Liver (tissue), 3 donors: ENCODE results near the gene FUS.

Experiments used
- CTCF ChIP-seq: fragments of 150-350 bp; IDR thresholded peaks from 2 replicates; pipeline ENCODE4 v1.5.1; 2017; ENCODE audit warnings: improper control_type of control experiment, low read depth, low read length; ENCODE audit not compliant: missing input control
- EGR1 ChIP-seq, 2 donors: IDR thresholded peaks; 2 replicates each; pipeline ENCODE4 v1.6.1; 2016 to 2018; ENCODE audit warnings: antibody characterized with exemption in 2 of 2, low read depth in 2 of 2
- GABPA ChIP-seq, 2 donors: IDR thresholded peaks in 1 of 2; conservative IDR thresholded peaks in 1 of 2; 2 replicates each; pipeline ENCODE4 v1.6.1; 2016; ENCODE audit warnings: antibody characterized with exemption in 2 of 2, mild to moderate bottlenecking in 1 of 2, moderate library complexity in 1 of 2
- JUND ChIP-seq, 2 donors: IDR thresholded peaks; 2 replicates each; pipeline ENCODE4 v1.6.1; 2016; ENCODE audit warnings: antibody characterized with exemption in 2 of 2
- MAX ChIP-seq: IDR thresholded peaks from 2 replicates; pipeline ENCODE4 v1.6.1; 2016; ENCODE audit warnings: antibody characterized with exemption
- RAD21 ChIP-seq, 2 donors: IDR thresholded peaks; 2 replicates each; pipeline ENCODE4 v1.6.1; 2016; ENCODE audit warnings: antibody characterized with exemption in 2 of 2, mild to moderate bottlenecking in 2 of 2
- REST ChIP-seq: IDR thresholded peaks from 2 replicates; pipeline ENCODE4 v1.6.1; 2016; ENCODE audit warnings: antibody characterized with exemption, mild to moderate bottlenecking
- SP1 ChIP-seq: IDR thresholded peaks from 2 replicates; pipeline ENCODE4 v1.6.1; 2018; ENCODE audit warnings: antibody characterized with exemption, mild to moderate bottlenecking
- TAF1 ChIP-seq: conservative IDR thresholded peaks from 2 replicates; pipeline ENCODE4 v1.6.1; 2016; ENCODE audit warnings: antibody characterized with exemption, mild to moderate bottlenecking
- YY1 ChIP-seq: IDR thresholded peaks from 2 replicates; pipeline ENCODE4 v1.6.1; 2016; ENCODE audit warnings: antibody characterized with exemption, mild to moderate bottlenecking
- ZBTB33 ChIP-seq: IDR thresholded peaks from 2 replicates; pipeline ENCODE4 v1.6.1; 2016; ENCODE audit warnings: antibody characterized with exemption
- donor health status: healthy.
- donor health status: healthy.

GRCh38 chr16:31182391-31182790, 2.5 kb downstream of the FUS start:
- no peak for TF ChIP-seq MAX
- no peak for TF ChIP-seq CTCF
- TF ChIP-seq EGR1 (IDR thresholded peaks at IDR 0.05; ENCODE audit: low read depth in 2 of 2): no peak
- TF ChIP-seq REST: no peak
- TF ChIP-seq SP1: no peak
- TF ChIP-seq ZBTB33: no peak
- no peak for TF ChIP-seq TAF1
- no peak for TF ChIP-seq YY1
- no peak for TF ChIP-seq JUND (IDR thresholded peaks at IDR 0.05)
- no peak for TF ChIP-seq RAD21 (IDR thresholded peaks at IDR 0.05)
- no peak for TF ChIP-seq GABPA (IDR thresholded peaks at IDR 0.05 in 1 of 2, conservative IDR thresholded peaks at IDR 0.05 in 1 of 2)
